Esophagus muscularis mucosa (tissue), 4 donors: ENCODE results near the gene ZNF674. TPM values are rescaled to one million over a fixed set of nuclear protein-coding genes. Genes with fewer than 3 reads are reported as not detected.
"Not testable (repeated sequence)": the region's sequence is repeated elsewhere in the genome, so short reads cannot be mapped to it uniquely, and the experiment has no call there.

Source experiments
- DNase-seq: peaks from one replicate; pipeline ENCODE4 v3.0.0-alpha.2; 2017; ENCODE audit errors: extremely low spot score
- H3K27ac ChIP-seq, 4 donors: fragments of 200-600 bp; sonication (generic); replicated peaks in 1 of 4; 1 replicate in 3 of 4; 2 replicates in 1 of 4; pipeline ENCODE4 v1.5.1; 2016 to 2019; ENCODE audit warnings: mild to moderate bottlenecking in 1 of 4
- H3K27me3 ChIP-seq, 4 donors: fragments of 200-600 bp; sonication (generic); one replicate each; pipeline versions ENCODE4 v1.5.1 to v1.6.0; 2016 to 2019
- H3K36me3 ChIP-seq, 4 donors: fragments of 200-600 bp; sonication (generic); one replicate each; pipeline ENCODE4 v1.5.1; 2016 to 2019
- H3K4me1 ChIP-seq, 4 donors: fragments of 200-600 bp; sonication (generic); one replicate each; pipeline ENCODE4 v1.5.1; 2016 to 2019
- H3K4me3 ChIP-seq, 4 donors: fragments of 200-600 bp; sonication (generic); 1 replicate in 2 of 4; 2 replicates in 2 of 4; pipeline ENCODE4 v1.5.1; 2016 to 2019; ENCODE audit warnings: mild to moderate bottlenecking in 4 of 4, moderate library complexity in 1 of 4
- H3K9me3 ChIP-seq, 4 donors: fragments of 200-600 bp; sonication (generic); 1 replicate in 3 of 4; 2 replicates in 1 of 4; pipeline ENCODE4 v1.5.1; 2016 to 2019
- EP300 ChIP-seq: sonication (generic); formaldehyde crosslinking; IDR thresholded peaks from one replicate; pipeline ENCODE4 v1.6.1; 2017; ENCODE audit warnings: antibody characterized with exemption
- POLR2A ChIP-seq: fragments of 450-650 bp; IDR thresholded peaks from one replicate; pipeline ENCODE4 v1.6.1; 2017; ENCODE audit warnings: antibody characterized with exemption, moderate library complexity, mild to moderate bottlenecking, low read depth
- POLR2AphosphoS5 ChIP-seq, 2 donors: sonication (generic); formaldehyde crosslinking; IDR thresholded peaks; one replicate each; pipeline ENCODE4 v1.6.1; 2017; ENCODE audit warnings: antibody characterized with exemption in 2 of 2
- WGBS: methylation state at CpG from one replicate; pipeline ENCODE4 v1.1.5; 2018; 5-methylcytosine and 5-hydroxymethylcytosine counted together
- intact Hi-C: fragments of 100-400 bp; cut with DNase I; formaldehyde crosslinking; loops from one replicate; pipeline ENCODE4 v1.15.1; 2023
- small RNA-seq, 3 donors: library from RNA; depleted of rRNA; stranded (forward); fragments of <200 nt; gene quantifications; one replicate each; pipeline ENCODE3, GENCODE V24; 2016
- total RNA-seq, 4 donors: library from RNA; depleted of rRNA; stranded (reverse); fragments of >200 nt; gene quantifications; one replicate each; pipeline versions ENCODE4 v1.1.0 to v1.2.1, GENCODE V29; 2016
- TF ChIP-seq, protein P1 (sequence below), 3 experiments: fragments of 200-600 bp in 2 of 3; fragments of 450-650 bp in 1 of 3; sonication (generic) in 2 of 3; IDR thresholded peaks; one replicate each; pipeline ENCODE4 v1.5.1; 2017 to 2019; ENCODE audit warnings: antibody characterized with exemption in 3 of 3, mild to moderate bottlenecking in 2 of 3, moderate library complexity in 1 of 3

Gene ZNF674
- total RNA-seq, 4 donors from 2014 or later = 2.0 to 5.0 (median 2.8) TPM

DNA sequence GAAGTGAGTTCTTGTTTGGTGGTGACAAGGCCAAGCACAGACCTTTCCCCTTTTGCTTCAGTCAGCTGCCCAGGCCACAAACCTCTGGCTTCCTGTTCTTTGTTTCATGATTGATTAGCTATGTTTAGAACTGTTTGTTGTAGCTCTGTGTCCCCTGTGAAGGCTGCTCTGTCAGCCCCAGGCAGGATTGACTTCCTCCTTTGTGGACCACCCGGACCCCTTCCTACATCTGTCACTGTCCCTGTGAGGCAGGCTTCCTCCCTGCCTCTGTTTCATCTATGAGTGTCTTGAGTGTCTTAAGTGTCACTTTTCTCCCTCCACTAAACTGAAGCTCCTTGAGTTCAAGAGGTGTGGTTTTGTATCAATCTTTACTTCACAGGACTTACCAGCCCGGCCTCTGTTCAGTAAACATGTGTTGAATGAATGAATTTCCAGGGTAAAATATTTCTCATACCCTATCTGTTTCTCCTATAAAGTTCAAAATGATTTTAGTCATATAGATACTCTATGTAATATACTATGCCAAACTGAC, 83.5 kb downstream of the ZNF674 start:
- Histone ChIP-seq H3K9me3 (no peaks in the 10 kb centered on the region), H3K36me3 (peaks cover 0 to 31% (median 14%) of the 10 kb centered on the region in 4 donors), H3K27me3 (no peaks in the 10 kb centered on the region), H3K27ac (no peak overlapping the region), H3K4me3 (no peak overlapping the region), H3K4me1 (no peaks in the 10 kb centered on the region)
- TF ChIP-seq POLR2AphosphoS5 (IDR thresholded peaks at IDR 0.05) = no peak
- no peak for TF ChIP-seq POLR2A
- no peak for TF ChIP-seq EP300
- TF ChIP-seq, protein P1, sequence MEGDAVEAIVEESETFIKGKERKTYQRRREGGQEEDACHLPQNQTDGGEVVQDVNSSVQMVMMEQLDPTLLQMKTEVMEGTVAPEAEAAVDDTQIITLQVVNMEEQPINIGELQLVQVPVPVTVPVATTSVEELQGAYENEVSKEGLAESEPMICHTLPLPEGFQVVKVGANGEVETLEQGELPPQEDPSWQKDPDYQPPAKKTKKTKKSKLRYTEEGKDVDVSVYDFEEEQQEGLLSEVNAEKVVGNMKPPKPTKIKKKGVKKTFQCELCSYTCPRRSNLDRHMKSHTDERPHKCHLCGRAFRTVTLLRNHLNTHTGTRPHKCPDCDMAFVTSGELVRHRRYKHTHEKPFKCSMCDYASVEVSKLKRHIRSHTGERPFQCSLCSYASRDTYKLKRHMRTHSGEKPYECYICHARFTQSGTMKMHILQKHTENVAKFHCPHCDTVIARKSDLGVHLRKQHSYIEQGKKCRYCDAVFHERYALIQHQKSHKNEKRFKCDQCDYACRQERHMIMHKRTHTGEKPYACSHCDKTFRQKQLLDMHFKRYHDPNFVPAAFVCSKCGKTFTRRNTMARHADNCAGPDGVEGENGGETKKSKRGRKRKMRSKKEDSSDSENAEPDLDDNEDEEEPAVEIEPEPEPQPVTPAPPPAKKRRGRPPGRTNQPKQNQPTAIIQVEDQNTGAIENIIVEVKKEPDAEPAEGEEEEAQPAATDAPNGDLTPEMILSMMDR (IDR thresholded peaks at IDR 0.05) = no peak
- 52% methylated on average over 2 of the region's 2 CpGs for WGBS
- DNase-seq = no peak
- intact Hi-C loops = no loop called here

DNA sequence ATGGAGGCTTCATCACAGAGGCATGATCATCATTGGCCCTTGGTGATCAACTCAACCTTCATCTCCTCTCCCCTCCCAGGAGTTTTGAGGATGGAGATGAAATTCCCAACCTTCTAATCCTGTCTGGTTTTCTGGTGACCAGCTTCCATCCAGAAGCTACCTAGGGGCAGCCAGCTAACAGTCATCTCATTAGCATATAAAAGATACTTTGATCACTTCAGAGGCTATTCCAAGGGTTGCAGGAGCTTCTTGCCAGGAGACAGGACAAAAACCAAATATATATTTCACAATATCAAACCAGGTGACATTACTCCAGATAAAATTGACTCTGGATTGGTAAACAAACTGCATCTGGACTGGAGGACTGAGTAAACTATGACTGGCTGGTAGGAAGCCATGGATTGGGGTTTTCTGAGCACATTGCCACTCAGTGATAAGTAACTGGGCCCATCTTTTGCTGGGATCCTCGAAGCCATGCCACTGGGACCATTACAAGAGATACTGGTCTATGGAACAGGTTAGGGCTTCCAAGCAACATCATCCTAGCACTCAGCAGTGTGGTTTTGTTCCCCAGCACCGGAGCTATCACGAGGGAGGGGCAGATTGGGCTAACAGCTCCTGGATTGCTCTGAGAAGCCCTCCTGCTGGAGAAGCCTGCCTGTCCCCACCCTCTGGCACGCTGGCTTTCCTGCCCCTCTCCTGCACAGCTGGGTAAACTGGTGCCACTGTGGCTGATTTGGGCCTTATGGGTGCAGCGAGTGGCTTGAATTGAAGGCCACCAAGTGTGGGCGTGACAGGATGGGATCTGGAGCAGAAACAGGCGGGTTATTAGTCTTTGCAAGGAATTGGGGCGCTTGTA, 84.2 kb downstream of the ZNF674 start:
- H3K27ac ChIP-seq, intact Hi-C loops, H3K4me3 ChIP-seq, DNase-seq, H3K4me1 ChIP-seq, H3K9me3 ChIP-seq, H3K27me3 ChIP-seq: not testable (repeated sequence)
- 50% methylated on average over 1 of the region's 8 CpGs for WGBS
- peaks cover 0 to 32% (median 14%) of the 10 kb centered on the region in 4 donors for H3K36me3 ChIP-seq

DNA sequence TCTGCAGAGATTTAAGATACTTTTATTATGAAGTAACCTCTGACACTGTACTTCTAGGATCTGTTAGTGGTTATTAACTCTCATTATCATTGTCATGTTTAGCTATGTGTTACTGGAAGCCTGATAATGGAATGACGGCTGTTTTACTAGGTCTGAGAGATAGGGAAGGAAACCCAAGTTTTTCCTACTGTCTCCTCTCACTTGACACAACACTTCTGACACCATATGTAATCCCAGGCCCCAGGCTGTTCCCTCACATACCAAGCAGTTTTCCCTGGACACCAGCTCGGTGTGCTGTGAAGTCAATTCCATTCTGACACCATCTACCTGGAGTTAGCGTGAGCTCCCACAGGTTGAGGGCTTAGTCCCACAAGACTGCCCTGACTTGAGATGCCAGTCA, 85.6 kb downstream of the ZNF674 start:
- Histone ChIP-seq H3K36me3 (peaks cover 0 to 28% (median 11%) of the 10 kb centered on the region in 4 donors), H3K9me3 (no peaks in the 10 kb centered on the region), H3K27ac (no peak overlapping the region), H3K4me3 (no peak overlapping the region), H3K27me3 (no peaks in the 10 kb centered on the region), H3K4me1 (no peaks in the 10 kb centered on the region)
- 87% methylated on average over 3 of the region's 3 CpGs for WGBS
- no peak for TF ChIP-seq POLR2A
- TF ChIP-seq, protein P1 (IDR thresholded peaks at IDR 0.05) = no peak
- TF ChIP-seq EP300 = no peak
- no peak for TF ChIP-seq POLR2AphosphoS5 (IDR thresholded peaks at IDR 0.05)
- intact Hi-C loops = no loop called here
- no peak for DNase-seq

DNA sequence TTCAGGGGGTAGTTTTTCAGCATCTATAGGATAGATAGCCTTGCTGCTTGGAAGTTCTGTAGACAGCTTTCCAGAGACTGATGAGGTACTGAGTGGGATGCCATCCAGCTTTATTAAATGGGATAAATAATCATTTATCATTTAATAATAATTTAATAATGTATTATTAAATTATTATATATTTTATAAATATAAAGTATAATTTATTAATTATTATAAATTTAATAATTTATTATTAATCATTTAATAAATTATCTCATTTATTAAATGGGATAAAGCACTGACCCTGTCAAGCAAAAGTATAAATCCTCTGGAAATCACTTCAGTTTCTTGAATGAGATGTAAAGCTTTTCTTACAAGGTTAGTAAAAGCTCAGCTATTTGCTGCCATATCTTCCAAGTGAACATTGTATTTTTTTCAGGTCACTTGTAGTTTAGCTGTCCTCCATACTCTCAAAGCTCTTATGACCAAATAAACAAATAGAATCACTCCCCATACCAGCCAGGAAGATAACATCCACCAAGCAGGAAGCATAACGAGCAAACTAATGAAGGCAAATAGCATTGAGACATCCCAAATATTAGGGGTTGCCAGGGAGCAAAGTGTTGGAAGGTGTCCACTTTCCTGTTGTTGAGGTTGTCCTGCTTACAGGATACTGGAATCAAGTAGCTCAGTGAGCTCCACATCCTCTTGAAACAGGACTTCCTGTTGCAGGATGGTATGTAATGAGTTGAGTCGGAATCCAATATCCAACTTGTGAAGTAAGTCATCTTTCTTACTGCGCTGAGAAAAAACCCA, 88.9 kb downstream of the ZNF674 start:
- intact Hi-C loops = no loop called here
- Histone ChIP-seq H3K9me3 (no peaks in the 10 kb centered on the region), H3K27me3 (no peaks in the 10 kb centered on the region), H3K27ac (no peak overlapping the region), H3K4me3 (no peak overlapping the region), H3K4me1 (no peaks in the 10 kb centered on the region), H3K36me3 (peaks cover 0 to 28% (median 5%) of the 10 kb centered on the region in 4 donors)
- TF ChIP-seq POLR2AphosphoS5 (IDR thresholded peaks at IDR 0.05) = no peak
- no peak for TF ChIP-seq EP300
- TF ChIP-seq, protein P1 (IDR thresholded peaks at IDR 0.05) = no peak
- TF ChIP-seq POLR2A = no peak
- WGBS = 75% methylated on average over 3 of the region's 3 CpGs
- no peak for DNase-seq

Small RNAs within 50 kb of the gene (small RNA-seq; reads per million reads assigned to genes)
- gene RF00017 = 0 reads per million in 3 donors
- gene RNU6-50P = 0 reads per million in 3 donors

Other genes starting within 250 kb of the ZNF674 start
- gene CHST7, start 28.3 kb upstream of the ZNF674 start, total RNA-seq = 10 to 100 TPM; 12.5 to 20.6 (median 17.2) TPM
- gene SLC9A7, start 213.7 kb upstream of the ZNF674 start, total RNA-seq = 10 to 100 TPM in 1 of 4 donors, 1 to 10 TPM in 3; 2.8 to 10.7 (median 3.3) TPM